Skeletal muscle tissue (tissue), 4 donors: Measurements from ENCODE around the gene FARS2. TPM values are rescaled to one million over a fixed set of nuclear protein-coding genes. Genes with fewer than 3 reads are reported as not detected.

Source experiments
- H3K27ac ChIP-seq: one replicate; pipeline ENCODE4 v1.7.0; 2013; ENCODE audit warnings: mild to moderate bottlenecking, low read depth, low read length, inconsistent platforms
- H3K27me3 ChIP-seq, 3 donors: one replicate each; pipeline ENCODE4 v1.7.0; 2013; ENCODE audit warnings: low read length in 3 of 3; ENCODE audit not compliant: control insufficient read depth in 3 of 3, insufficient read depth in 3 of 3
- H3K36me3 ChIP-seq, 3 donors: one replicate each; pipeline ENCODE4 v1.7.0; 2013; ENCODE audit warnings: low read length in 3 of 3; ENCODE audit not compliant: control insufficient read depth in 3 of 3, insufficient read depth in 3 of 3
- H3K4me1 ChIP-seq, 3 donors: one replicate each; pipeline ENCODE4 v1.7.0; 2013; ENCODE audit warnings: low read length in 3 of 3, mild to moderate bottlenecking in 3 of 3; ENCODE audit not compliant: control insufficient read depth in 3 of 3, insufficient read depth in 3 of 3
- H3K4me3 ChIP-seq, 3 donors: one replicate each; pipeline ENCODE4 v1.7.0; 2013; ENCODE audit warnings: low read length in 3 of 3
- H3K9ac ChIP-seq, 3 donors: one replicate each; pipeline ENCODE4 v1.7.0; 2013; ENCODE audit warnings: low read length in 3 of 3, mild to moderate bottlenecking in 3 of 3, moderate library complexity in 2 of 3, low read depth in 1 of 3
- H3K9me3 ChIP-seq, 3 donors: one replicate each; pipeline ENCODE4 v1.7.0; 2013; ENCODE audit warnings: low read length in 3 of 3; ENCODE audit not compliant: control insufficient read depth in 3 of 3
- total RNA-seq: library from RNA; depleted of rRNA; stranded (reverse); fragments of >200 nt; gene quantifications from one replicate; pipeline ENCODE4 v1.2.3, GENCODE V29; 2014
- donor health status: Osteomylitis.

Gene FARS2
- total RNA-seq, 1 donor from 2014 or later: 27.7 TPM

GRCh38 chr6:5540370-5540769 lies 279.1 kb downstream of the FARS2 start:
- no peak overlapping the region for H3K4me3 ChIP-seq

DNA sequence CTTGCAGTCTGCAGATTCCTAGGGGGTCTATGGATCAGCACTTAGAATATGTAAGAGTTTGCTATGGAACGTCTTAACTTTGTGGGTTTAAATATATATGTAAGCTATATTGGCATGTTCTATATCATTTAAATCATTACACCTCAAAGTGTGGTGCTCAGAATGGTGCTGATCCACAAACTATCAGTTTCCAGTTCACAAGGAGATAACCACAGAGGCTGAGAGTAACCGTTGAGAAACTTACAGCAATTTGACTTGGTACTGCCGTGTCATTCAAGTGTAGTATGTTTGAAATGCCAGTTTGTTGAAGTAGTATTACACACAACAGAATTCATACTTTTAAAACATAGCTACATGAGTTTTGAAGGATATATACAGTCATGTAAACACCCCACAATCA lies 279.7 kb downstream of the FARS2 start:
- H3K27ac ChIP-seq: no peak overlapping the region
- H3K9ac ChIP-seq: no peak overlapping the region
- no peak overlapping the region for H3K4me3 ChIP-seq
- H3K4me1 ChIP-seq: no peaks in the 10 kb centered on the region
- no peaks in the 10 kb centered on the region for H3K27me3 ChIP-seq
- no peaks in the 10 kb centered on the region for H3K9me3 ChIP-seq
- H3K36me3 ChIP-seq: no peaks in the 10 kb centered on the region

More at GRCh38 chr6:5540370-5540769, 279.1 kb downstream of the FARS2 start:
- H3K27ac ChIP-seq: no peak overlapping the region
- no peak overlapping the region for H3K9ac ChIP-seq
- no peaks in the 10 kb centered on the region for H3K9me3 ChIP-seq
- no peaks in the 10 kb centered on the region for H3K4me1 ChIP-seq
- no peaks in the 10 kb centered on the region for H3K36me3 ChIP-seq
- H3K27me3 ChIP-seq: no peaks in the 10 kb centered on the region

DNA sequence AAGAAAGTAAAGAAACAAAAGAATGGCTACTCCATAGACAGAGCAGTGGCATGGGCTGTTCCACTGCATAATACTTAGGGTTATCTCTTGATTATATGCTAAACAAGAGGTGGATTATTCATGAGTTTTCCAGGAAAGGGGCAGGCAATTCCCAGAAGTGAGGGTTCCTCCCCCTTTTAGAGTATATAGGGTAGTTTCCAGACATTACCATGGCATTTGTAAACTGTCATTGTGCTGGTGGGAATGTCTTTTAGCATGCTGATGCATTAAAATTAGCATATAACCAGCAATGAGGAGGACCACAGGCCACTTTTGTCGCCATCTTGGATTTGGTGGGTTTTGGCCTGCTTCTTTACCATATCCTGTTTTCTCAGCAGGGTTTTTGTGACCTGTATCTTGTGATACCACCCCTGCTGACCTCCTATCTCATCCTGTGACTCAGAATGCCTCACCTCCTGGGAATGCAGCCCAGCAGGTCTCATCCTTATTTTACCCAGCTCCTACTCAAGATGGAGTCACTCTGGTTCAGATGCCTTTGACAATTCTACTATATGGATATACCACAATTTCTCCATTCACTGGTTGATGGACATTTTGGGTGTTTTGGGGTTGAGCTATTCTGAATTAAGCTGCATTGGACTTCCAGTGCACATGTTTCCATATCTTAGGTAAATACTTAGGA lies 280.6 kb downstream of the FARS2 start:
- no peak overlapping the region for H3K27ac ChIP-seq
- no peaks in the 10 kb centered on the region for H3K27me3 ChIP-seq
- H3K4me1 ChIP-seq: no peaks in the 10 kb centered on the region
- no peaks in the 10 kb centered on the region for H3K9me3 ChIP-seq
- no peak overlapping the region for H3K4me3 ChIP-seq
- no peaks in the 10 kb centered on the region for H3K36me3 ChIP-seq
- no peak overlapping the region for H3K9ac ChIP-seq

DNA sequence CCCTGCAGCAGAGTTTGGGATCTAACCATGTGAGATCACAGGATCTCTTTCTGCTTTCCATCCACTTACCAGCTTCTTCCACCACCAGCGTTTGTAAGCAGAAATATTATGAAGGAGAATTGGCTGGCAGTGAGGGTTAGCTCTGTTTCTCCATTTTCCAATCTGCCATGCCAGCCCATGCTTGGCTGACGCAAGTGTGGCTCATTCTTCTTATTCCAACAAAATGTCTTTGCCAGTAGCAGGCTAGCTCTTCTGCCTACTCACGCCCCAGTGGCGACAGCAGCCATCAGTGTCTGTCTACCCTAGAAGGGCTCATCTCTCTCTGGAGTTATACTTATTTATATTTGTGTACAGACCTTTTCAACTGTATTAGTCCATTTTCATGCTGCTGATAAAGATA lies 286.2 kb downstream of the FARS2 start:
- Histone ChIP-seq H3K9ac (no peak overlapping the region), H3K27me3 (no peaks in the 10 kb centered on the region)

GRCh38 chr6:5550631-5551030 lies 289.3 kb downstream of the FARS2 start:
- Histone ChIP-seq H3K27me3 (no peaks in the 10 kb centered on the region), H3K27ac (no peak overlapping the region), H3K9me3 (peaks cover 0 to 3% (median 0%) of the 10 kb centered on the region in 3 donors), H3K4me1 (peaks cover 0 to 6% (median 4%) of the 10 kb centered on the region in 3 donors), H3K4me3 (no peak overlapping the region), H3K9ac (no peak overlapping the region), H3K36me3 (no peaks in the 10 kb centered on the region)

More for the DNA sequence above, 286.2 kb downstream of the FARS2 start:
- Histone ChIP-seq H3K36me3 (no peaks in the 10 kb centered on the region), H3K4me3 (peak overlapping the region in 1 of 3 donors; percentile 29), H3K9me3 (peaks cover 0 to 3% (median 0%) of the 10 kb centered on the region in 3 donors), H3K4me1 (peaks cover 0 to 6% (median 4%) of the 10 kb centered on the region in 3 donors), H3K27ac (no peak overlapping the region)

DNA sequence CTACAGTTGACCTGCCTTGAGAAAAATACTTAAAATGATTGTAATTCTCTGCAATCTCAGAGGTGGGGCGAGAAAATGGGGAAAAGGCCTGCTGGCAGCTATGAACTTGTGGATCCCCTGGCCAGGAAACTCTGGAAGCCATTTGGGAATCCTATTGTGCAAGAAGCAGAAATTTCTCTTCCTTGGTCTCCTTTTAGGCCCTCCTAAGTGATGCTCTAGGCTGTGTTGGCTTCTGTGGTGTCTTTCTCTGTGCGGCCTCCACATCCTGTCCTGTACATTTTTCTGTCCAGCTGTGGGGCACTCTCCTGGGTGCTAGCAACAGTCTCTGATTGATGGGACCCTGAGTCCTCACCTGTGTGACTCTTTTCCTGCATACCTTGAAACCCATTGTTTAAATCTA lies 290.9 kb downstream of the FARS2 start:
- peaks cover 0 to 4% (median 4%) of the 10 kb centered on the region in 3 donors for H3K4me1 ChIP-seq
- no peaks in the 10 kb centered on the region for H3K27me3 ChIP-seq
- H3K9me3 ChIP-seq: peaks cover 0 to 3% (median 0%) of the 10 kb centered on the region in 3 donors
- no peak overlapping the region for H3K9ac ChIP-seq
- H3K27ac ChIP-seq: no peak overlapping the region
- H3K4me3 ChIP-seq: no peak overlapping the region
- no peaks in the 10 kb centered on the region for H3K36me3 ChIP-seq

- Histone ChIP-seq H3K9me3 (peaks cover 0 to 3% (median 0%) of the 10 kb centered on the region in 3 donors), H3K27me3 (no peaks in the 10 kb centered on the region), H3K27ac (no peak overlapping the region), H3K36me3 (no peaks in the 10 kb centered on the region), H3K4me1 (no peaks in the 10 kb centered on the region), H3K4me3 (no peak overlapping the region), H3K9ac (no peak overlapping the region)
Observed at GRCh38 chr6:5553767-5554166, 292.5 kb downstream of the FARS2 start.

- Histone ChIP-seq H3K9ac (no peak overlapping the region), H3K9me3 (peaks cover 0 to 3% (median 0%) of the 10 kb centered on the region in 3 donors), H3K36me3 (no peaks in the 10 kb centered on the region), H3K4me3 (no peak overlapping the region), H3K27ac (no peak overlapping the region), H3K4me1 (no peaks in the 10 kb centered on the region), H3K27me3 (no peaks in the 10 kb centered on the region)
Observed at GRCh38 chr6:5554226-5554625, 292.9 kb downstream of the FARS2 start.

GRCh38 chr6:5556011-5556410 lies 294.7 kb downstream of the FARS2 start:
- Histone ChIP-seq H3K9me3 (no peaks in the 10 kb centered on the region), H3K9ac (no peak overlapping the region), H3K4me1 (no peaks in the 10 kb centered on the region), H3K4me3 (no peak overlapping the region), H3K27ac (no peak overlapping the region), H3K27me3 (no peaks in the 10 kb centered on the region), H3K36me3 (no peaks in the 10 kb centered on the region)

DNA sequence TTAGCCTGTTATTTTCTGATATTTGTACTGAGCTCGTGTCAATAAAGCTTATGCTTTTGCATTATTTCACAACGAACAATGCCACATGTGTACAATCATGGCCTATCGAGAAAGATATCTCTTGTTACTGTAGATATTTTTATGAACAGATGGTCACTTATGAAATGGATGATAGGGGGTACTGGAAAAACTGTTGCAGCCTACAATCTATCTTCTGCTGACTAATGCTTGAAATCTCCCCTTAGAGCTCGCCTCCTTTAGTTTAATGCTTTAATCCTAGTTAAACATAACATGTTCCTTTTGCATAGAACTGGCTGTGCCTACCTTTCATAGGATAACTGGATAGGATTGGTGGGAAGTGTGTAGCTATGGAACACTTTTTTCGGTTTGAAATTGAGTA lies 296.2 kb downstream of the FARS2 start:
- Histone ChIP-seq H3K36me3 (no peaks in the 10 kb centered on the region), H3K9ac (no peak overlapping the region), H3K4me1 (no peaks in the 10 kb centered on the region), H3K9me3 (no peaks in the 10 kb centered on the region), H3K27ac (no peak overlapping the region), H3K4me3 (no peak overlapping the region), H3K27me3 (no peaks in the 10 kb centered on the region)
